ENCODE measurements around the gene C17orf75.
"Not testable (repeated sequence)": the region's sequence is repeated elsewhere in the genome, so short reads cannot be mapped to it uniquely, and the experiment has no call there.

C17orf75 gene

GRCh38 chr17:32341857-32342602 is at the start of gene C17orf75:
Gene C17orf75 (minus strand): TSS chr17:32342173. CDS start chr17:32342139, 34 bp downstream.
- DNase-seq: peak; percentile 80

- DNase-seq: no peak
These were observed 46.9 kb upstream of the C17orf75 start for GRCh38 chr17:32388613-32389459.

- not testable (repeated sequence) for DNase-seq
These were observed 46.2 kb upstream of the C17orf75 start for GRCh38 chr17:32388128-32388527.

- no peak for DNase-seq
These were observed 44.9 kb upstream of the C17orf75 start for GRCh38 chr17:32386844-32387243.

- no peak for DNase-seq
These were observed 44.0 kb upstream of the C17orf75 start for GRCh38 chr17:32385971-32386370.

GRCh38 chr17:32385121-32385520 is 43.1 kb upstream of the C17orf75 start:
- no peak for DNase-seq

- DNase-seq: no peak
These were observed 42.0 kb upstream of the C17orf75 start for GRCh38 chr17:32383926-32384434.

- DNase-seq: no peak
These were observed 40.7 kb upstream of the C17orf75 start for GRCh38 chr17:32382526-32383223.

- no peak for DNase-seq
These were observed 28.5 kb upstream of the C17orf75 start for GRCh38 chr17:32370426-32370825.

- DNase-seq: no peak
These were observed 19.3 kb upstream of the C17orf75 start for GRCh38 chr17:32361270-32361669.

- DNase-seq: no peak
These were observed 15.6 kb upstream of the C17orf75 start for GRCh38 chr17:32357615-32358014.

GRCh38 chr17:32356750-32357149 is 14.8 kb upstream of the C17orf75 start:
- no peak for DNase-seq

GRCh38 chr17:32356378-32356743 is 14.4 kb upstream of the C17orf75 start:
- no peak for DNase-seq

GRCh38 chr17:32355649-32356377 is 13.8 kb upstream of the C17orf75 start:
- no peak for DNase-seq

GRCh38 chr17:32352734-32353133 is 10.8 kb upstream of the C17orf75 start:
- not testable (repeated sequence) for DNase-seq

GRCh38 chr17:32350666-32351418 is 8.9 kb upstream of the C17orf75 start:
- DNase-seq: peak; percentile 54

GRCh38 chr17:32349854-32350665 is 8.1 kb upstream of the C17orf75 start, which contains the start of gene ZNF207:
Gene ZNF207 (plus strand): TSS chr17:32350157. CDS start chr17:32350286, 129 bp downstream.
- DNase-seq: peak; percentile 97

GRCh38 chr17:32349503-32349853 is 7.5 kb upstream of the C17orf75 start:
- no peak for DNase-seq

- no peak for DNase-seq
These were observed 6.5 kb upstream of the C17orf75 start for GRCh38 chr17:32348483-32348800.

- DNase-seq: no peak
These were observed 4.1 kb upstream of the C17orf75 start for GRCh38 chr17:32345951-32346600.
